A204.1 (cell line): ENCODE measurements around the gene C3orf70.

Experiments used
- FAIRE-seq: peaks from 2 replicates; lab custom pipeline; 2012; peaks lifted over from hg19 to GRCh38; lab: Jason Lieb, UNC

The C3orf70 gene

DNA sequence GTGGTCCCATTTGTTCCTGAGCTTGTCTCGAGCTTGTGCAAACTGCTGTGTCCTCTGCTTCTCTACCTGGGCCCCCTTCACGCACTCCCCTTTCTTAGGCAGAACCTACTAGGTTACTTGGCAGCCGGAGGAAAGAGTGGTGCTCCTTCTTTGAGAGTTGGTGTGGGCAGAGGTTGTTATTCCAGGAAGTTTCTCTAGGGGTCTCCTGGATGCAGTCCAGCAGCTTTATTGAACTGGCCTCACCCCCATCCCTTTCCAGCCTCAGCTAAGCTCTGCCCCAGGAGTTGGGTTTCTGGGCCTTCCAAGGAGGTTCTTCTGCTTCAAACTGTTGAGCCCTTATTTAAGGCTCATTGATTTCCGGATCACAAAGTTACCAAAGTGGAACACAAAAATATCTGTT lies 103.2 kb downstream of the C3orf70 start:
- no peak for FAIRE-seq

DNA sequence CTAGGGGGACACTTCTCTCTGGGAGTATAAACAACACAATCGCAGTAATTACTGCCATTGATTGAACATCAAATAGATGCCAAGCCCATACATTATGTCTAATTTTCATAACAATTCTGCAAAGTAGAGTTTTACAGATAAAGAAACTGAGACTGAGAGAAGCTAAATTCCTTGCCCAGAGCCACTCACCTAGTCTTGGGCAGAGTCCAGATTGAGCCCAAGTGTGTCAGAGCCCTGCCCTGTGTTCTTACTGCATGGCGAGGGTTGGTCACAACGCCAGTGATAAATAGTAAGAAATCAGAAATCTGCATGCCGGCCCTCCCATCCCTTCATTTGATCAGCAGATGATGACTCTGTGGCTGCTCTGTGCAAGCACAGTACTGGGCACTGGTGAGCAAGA lies 106.3 kb downstream of the C3orf70 start:
- FAIRE-seq = no peak

- no peak for FAIRE-seq
Observed at GRCh38 chr3:185046164-185046515, 106.7 kb downstream of the C3orf70 start.

GRCh38 chr3:185042312-185043050 lies 110.4 kb downstream of the C3orf70 start:
- no peak for FAIRE-seq

GRCh38 chr3:185041540-185041939 lies 111.3 kb downstream of the C3orf70 start:
- FAIRE-seq = no peak

DNA sequence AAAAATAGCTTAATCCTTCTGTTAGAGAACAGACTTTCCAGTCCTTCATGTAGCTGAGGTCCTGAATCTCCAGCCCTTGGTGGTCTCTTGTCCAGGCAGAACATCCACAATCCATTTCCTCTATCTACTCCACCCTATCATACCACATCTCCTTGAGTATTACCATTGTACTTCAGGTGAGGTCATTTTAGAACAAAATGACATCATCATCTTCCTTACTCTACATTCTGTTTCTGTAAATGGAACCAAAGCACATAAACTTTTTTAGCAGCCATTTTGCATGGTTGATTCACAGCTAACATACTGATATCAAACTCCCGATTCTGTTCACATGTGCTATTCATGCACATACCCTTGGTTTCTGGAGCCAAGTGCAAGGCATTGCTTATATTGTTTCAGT lies 112.4 kb downstream of the C3orf70 start:
- no peak for FAIRE-seq

DNA sequence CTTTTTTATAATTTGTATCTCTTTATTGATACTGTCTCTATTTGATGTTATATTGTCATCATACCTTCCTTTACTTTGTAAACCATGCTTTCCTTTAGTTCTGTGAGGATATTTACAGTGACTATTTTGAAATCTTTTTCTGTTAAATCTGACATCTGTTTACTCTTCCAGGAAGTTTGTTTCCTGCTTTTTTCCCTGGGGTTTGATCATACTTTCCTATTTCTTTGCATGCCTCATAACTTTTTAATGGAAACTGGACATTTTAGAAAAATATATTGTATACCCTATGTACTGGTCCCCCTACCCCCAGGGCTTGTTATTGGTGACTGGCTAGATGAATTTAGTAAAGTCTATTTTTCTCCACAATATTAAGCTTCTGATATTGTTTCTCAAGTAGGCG lies 115.1 kb downstream of the C3orf70 start:
- no peak for FAIRE-seq

DNA sequence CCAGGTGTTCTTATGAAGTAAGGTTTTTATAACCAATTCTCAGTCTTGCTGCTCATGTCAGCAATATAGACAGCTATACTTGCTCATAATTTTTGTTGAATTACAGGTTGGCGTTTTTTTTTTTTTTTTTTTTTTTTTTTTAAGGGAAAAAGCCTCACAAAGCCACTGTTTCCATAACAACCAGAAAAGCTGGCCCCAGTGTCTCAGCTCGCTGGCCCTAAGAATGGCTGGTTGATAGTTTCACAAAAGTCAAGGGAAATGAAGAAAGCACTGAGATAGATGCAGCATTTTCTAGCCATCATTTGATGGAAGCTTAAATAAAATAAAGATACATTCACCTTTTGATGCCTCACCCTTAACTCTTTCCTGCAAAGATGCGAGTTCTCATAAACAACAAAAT lies 121.9 kb downstream of the C3orf70 start:
- FAIRE-seq = no peak

DNA sequence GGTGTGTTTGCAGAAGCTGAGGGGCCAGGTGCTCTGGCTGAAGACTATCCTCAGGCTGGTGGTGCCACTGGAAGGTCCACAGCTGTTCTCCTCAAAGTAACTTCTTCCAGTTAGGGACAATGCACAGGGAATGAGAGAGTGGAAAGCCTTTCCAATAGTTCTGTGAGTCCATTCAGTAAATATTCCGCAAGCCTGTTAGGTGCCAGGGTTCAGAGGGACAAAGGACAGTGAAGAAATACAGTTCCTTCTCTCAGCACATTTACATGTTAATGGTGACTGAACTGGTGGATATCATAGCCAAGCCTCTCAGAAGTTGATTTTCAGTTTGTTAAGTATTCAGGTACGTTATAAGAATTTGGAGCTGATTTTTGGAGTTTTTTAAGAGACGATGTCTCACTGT lies 122.5 kb downstream of the C3orf70 start:
- no peak for FAIRE-seq

DNA sequence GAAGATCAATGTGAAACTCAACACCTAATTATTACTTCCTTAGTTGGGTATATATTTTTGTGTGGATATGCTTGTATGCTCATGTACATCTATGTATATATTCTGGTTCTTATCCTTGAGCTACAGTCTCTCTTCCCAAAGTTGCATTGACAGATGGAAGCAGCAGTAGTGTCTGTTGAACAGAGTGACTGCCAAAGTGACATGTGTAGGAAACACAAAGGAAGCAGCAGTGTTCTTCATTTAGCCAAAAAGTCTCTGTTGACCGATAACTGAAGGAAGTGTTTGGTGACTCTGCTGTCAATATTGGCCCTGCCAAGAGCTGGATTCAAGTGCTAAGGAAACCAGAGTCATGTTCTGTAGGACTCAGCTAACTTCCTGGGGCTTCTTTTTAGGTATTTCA lies 123.8 kb downstream of the C3orf70 start:
- no peak for FAIRE-seq

GRCh38 chr3:185028121-185028520 lies 124.7 kb downstream of the C3orf70 start:
- no peak for FAIRE-seq
